GM10847 (cell line): ENCODE data around the gene SLC22A2.

Experiments used
- POLR2A ChIP-seq: IDR thresholded peaks from 2 replicates; pipeline ENCODE4 v1.6.1; 2011; ENCODE audit not compliant: insufficient read length; ENCODE audit errors: extremely low read depth

SLC22A2 gene

DNA sequence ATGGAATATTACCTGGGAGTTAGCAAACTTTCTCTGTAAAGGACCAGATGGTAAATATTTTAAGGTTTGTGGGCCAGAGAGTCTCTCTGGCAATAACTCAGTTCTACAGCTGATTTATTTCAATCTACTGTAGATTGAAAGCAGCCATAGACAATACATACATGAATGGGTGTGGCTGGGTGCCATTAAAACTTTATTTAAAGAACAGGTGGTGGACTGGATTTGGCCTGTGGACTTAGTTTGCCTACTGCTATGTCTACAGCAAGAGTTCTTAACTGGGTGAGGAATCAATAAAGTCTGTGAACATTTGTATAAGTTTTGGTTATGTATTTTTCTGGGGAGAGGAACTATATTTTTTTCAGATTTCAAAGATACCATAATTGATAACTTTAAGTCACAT lies 55.1 kb downstream of the SLC22A2 start:
- TF ChIP-seq POLR2A: no peak

DNA sequence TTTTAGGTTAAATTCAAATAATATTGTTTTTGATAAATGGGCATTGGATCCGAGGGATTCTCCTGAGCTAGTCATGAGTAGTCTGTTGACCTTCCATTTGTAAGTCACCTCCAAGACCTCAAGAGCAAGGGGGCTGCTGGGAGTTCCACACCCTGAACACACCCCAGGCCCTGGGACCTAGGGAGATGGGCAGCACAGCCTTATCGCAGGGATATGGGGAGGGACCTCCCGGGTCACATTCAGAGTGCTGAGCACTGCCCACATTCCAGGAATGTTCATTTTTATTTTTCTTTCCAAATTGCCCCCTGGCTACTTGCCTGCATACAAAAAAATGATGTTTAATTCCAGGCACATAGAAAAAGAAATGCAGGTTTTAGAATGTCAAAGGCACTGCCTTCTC lies 55.5 kb downstream of the SLC22A2 start:
- no peak for TF ChIP-seq POLR2A

DNA sequence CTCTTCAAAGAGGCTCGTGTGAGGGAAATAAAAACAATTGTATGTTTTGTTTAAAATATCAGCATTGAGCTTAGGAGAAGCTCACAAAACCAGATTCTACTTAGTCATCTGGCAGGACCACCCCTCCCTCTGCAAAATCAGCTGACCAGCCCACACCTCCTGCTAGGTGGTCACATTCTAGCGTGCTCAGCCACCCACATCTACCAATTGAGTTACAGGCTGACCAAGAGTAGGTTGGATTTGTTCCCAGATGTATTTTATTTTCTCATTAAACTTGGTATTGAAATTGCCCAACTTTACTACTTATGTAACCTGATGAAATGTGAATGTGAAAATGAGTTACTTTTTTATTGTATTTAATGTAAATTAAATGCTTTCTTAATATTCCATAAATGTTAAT lies 56.2 kb downstream of the SLC22A2 start:
- no peak for TF ChIP-seq POLR2A

DNA sequence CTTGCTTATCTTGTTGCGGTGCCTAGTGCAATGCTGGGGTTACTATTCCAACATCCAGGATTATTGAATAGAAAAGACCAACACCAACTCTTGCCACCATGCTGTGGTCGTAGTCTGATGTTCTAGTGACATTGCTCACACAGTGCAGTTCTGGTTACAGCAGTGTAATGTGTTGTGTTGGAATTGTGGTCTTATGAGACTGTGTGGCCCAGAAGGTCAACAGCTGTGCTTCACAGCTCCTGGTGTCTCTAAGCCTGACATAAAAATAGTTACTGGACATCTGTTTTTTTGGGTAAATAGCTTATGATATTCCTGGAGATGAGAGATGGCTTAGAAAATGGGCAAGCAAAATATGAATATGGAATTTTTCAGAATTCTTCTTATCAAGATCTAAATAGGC lies 57.6 kb downstream of the SLC22A2 start:
- no peak for TF ChIP-seq POLR2A

DNA sequence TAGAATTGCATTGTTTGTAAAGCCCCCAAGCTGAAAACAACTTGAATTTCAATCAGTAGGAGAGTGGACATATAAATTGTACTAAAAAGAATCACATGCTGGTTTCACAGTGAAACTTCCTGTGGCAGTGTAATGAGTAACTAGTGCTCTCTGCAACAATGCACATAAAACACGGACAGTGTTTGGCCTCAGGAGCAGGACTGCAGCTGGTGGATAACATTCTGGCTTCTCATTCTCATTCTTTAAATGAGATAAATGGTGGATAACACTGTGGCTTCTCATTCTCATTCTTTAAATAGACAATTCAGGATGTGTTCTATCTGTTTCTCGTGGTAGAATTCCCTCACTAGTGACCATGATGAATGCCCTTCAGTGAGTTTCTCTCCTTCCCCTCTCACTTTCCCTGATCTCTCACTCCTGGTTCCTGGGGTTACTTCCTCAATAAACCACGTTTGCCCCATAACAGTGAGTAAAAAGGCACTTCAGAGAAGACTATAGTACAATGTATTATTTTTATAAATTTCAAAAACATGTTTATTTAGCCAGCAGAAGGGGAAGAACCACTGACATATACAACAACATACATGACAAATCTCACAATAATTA lies 59.9 kb downstream of the SLC22A2 start:
- TF ChIP-seq POLR2A: no peak

DNA sequence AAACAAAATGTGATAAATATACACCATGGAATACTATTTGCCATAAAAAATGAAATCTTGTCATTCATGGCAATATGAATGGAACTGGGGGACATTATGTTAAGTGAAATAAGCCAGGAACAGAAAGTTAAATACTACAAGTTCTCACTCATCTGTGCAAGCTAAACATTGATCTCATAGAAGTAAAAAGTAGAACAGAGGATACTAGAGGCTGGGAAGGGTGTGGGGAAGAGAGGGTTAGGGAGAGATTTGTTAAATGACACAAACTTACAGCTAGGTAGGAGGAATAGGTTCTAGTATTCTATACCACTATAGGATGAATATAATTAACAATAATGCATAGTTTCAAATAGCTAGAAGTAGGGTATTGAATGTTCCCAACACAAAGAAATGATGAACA lies 61.0 kb downstream of the SLC22A2 start:
- TF ChIP-seq POLR2A: no peak

DNA sequence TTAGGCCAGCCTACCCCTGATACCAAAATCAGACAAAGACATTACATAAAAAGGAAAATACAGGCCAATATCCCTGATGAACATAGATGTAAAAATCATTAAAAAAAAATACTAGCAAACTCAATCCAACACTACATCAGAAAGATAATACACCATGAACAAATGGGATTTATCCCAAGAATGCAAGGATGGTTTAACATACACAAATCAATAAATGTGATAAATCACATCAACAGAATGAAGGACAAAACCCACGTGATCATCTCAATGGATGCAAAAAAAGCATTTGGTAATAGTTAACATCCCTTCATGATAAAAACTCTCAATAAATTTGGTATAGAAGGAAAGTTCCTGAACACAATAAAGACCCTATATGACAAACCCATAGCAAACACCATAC lies 63.8 kb downstream of the SLC22A2 start:
- no peak for TF ChIP-seq POLR2A

DNA sequence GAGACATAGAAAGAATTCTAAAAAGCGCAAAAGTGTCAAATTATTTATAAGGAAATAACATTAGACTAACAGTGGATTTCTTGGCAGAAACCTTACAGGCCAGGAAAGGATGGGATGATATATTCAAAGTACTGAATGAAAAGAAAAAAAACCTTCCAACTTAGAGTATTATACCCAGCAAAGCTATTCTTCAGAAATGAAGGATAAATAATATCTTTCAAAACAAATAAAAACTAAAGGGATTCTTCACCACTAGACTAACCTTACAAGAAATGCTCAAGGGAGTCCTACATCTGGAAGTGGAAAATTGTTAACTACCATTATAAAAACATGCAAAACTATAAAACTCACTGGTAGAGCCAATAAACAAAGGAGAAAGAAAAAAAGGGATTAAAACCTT lies 65.8 kb downstream of the SLC22A2 start:
- TF ChIP-seq POLR2A: no peak

DNA sequence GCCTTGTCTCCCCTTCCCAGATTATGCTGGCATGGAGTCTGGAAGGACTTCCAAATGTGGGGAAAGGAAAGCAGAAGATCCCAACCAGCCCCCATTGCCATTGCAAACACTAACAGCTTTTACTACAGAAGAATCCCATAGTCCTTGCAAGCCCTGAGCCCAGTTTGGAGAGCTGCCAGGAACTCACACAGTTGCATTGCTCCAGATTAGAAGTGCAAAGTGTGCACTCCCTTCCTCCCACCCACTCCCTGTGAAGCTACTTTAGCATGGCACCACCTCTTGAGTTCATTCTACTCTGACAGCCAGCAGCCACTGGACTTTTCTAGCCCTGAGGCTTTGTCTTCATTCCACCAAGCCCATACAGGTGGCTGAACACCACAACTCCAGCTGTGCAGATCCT lies 67.6 kb downstream of the SLC22A2 start:
- TF ChIP-seq POLR2A: no peak

DNA sequence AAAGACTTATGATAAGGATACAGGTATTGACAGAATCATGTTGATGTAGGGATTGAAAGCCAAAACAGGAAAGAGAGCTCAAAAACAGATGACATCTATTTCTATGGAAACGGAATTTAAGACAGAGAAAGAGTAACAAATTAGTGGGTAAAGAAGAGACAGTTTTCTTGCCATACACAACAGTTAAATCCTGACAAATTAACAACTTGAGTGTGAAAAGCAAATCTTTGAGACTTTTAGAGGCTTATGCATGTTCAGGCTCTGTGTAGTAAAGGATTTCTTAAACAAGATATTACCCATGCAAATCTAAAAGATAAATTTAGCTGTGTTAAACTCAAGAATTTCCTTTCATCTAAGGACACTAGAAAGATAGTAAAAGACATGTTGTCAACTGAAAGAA lies 68.5 kb downstream of the SLC22A2 start:
- no peak for TF ChIP-seq POLR2A

DNA sequence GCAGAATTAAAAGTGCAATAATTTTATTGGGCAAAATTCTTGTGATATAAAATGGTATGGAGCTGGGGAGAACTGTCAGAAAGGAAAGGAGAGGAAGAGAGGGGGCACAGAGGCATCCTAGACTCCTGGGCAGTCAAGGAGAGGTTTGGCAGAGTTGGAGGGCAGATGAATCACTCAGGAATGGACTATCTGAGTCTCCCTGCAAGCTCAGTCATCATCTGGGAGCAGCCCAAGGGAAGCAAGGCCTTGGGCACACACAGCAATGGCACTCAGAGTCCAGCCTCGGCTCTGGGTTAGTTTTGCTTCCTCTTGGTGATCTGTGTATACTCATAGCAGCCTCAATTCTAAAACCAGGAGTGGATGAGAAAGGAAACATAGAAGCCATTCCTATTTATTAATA lies 69.8 kb downstream of the SLC22A2 start:
- no peak for TF ChIP-seq POLR2A

DNA sequence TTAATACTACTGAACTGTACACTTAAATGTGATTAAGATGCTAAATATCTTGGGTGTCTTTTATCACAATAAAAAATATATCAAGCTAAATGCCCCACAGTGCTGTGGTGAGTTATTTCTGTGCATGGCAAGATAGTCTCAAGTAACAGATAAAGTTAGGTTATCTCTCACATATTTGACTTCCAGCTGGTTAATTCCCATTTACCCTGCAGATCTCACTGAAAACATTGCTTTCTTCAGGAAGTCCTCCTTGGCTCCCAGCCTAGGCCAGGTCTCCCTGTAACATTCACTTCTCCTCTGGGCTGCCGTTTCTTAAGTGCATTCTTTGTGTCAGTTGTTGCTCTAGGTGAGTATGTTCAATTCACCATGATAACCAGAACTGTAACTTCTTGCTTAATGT lies 77.9 kb downstream of the SLC22A2 start:
- no peak for TF ChIP-seq POLR2A

DNA sequence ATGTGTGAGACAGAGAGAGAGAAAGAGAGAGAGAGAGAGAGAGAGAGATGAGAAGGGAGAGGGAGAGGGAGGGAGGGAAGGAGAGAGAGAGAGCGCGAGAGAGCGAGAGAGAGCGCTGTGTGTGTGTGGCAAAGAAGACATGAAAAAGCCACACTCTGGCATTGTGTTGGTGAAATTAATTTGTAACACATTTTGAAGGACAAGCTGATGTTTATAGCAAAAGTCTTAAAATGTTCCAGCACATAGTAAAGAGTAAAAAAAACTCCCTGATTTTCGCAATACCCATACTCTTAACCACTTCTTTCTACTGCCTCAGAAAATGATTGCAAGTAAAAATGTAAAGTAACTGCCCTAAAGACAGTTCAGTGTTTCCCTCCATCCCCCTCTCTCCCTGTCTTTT lies 80.3 kb downstream of the SLC22A2 start:
- TF ChIP-seq POLR2A: no peak

DNA sequence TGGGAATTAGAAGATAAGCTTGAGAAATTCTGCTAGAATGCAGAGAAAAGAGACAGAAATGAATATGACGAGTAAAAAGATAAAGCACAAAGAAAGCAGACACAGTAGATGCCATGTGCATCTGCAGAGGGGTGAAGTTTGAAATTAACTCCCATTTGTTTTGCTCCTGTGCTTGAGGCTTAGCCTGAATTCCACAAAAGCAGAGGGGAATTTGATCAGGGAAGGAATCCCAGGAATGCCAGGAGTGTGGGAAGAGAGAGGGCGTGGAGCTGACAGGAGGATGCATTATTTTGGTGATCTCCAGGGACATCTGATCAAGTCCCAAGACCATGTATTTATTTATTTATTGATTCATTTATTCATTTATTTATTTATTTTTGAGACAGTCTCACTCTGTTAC lies 81.4 kb downstream of the SLC22A2 start:
- TF ChIP-seq POLR2A: no peak

DNA sequence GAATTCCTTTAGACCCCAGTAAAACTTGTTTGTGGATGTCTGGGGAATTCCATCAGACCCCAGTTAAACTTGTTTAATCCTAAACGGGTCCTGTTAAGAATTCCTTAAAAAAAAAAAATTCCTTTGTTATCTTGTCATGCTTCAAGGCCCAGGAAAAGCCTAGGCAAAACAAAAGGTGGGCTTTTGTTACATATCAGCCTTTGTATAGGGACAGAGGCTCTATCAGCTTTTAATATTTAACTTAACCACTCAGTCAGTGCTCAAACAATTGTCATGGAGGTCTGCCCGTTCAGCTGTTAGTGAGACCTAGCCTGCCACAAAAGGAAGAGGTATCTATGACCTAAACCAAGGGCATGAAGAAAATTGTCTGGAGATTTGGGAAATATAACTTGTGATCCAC lies 83.9 kb downstream of the SLC22A2 start:
- TF ChIP-seq POLR2A: no peak

DNA sequence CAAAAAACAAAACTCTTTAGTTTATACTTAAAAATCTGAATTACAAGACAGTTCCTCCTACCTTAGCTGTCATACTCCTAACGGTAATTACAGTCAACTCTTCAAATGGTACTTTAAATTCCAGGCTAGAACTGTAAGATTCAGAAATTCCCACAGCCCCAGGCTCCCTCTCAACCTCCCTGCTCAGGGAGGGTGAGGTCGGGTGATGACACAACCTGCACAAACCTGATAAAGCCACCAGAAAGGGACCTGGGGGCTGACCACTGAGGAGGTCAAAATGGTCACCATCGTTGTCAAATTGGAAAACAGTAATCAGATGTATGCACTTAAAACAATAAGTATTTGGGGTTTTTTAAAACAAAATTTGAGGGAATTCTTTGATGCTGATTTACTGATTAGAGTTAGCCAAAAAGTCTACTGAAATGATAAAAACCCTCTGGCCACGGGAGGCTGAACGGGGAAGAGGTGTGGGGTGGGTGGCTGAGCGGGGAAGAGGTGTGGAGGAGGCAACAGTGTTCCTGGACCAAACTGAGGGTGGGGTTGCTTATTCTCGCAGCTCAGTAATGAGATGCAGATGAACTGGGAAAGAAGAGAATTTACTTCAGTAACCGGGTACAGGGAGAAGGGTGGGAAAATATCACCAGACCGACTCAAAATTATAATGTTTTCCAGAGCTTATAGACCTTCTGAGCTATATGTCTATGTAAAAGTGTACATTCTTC lies 84.7 kb downstream of the SLC22A2 start:
- TF ChIP-seq POLR2A: no peak

DNA sequence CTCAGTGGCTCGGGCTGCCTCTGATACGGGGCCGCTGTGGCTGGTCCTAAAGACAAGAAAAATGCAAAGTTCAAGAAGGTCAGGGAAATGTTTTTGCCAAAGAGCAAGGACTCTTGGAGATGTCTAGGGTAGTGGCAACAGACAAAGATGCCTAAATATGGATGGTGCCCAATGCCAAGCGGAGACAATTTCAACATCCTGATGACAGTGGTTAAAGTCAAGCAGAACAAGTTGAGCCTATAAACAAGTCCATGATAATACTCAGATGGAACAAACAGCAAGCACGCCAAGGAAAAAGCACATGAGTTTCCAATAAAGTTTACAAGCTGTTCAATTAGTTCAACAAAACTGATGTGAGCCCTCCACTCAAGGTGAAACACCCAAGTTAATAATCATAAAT lies 85.9 kb downstream of the SLC22A2 start:
- no peak for TF ChIP-seq POLR2A

DNA sequence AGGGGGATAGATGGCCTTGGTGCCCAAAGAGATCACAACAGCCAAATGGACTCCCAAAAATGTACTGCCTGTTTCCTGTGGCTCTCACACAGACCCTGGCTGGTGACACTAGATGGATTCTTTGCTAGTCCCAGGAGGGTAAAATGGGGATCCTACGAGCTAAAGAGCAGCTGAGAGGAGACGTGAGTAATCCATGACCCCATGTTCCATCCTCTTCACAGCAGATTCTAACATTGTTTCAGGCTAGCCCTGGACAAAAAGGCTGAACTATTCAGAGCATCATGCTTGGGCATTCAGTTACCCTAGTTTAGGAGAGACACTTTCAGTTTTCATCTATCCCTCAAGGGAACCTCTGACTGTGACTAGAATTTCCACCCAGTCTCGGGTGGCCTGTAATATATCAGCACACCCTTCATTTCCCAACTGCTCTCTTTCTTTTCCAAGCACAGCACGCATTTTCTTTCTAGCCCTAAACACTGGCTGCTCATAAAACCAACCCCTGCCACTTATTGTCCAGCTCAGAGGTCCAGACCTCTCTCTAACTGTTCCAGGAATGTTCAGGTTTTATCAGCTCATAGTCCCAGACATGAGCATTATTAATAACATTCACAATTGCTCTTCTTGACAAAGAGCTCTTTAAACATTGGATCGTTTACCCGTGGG lies 88.5 kb downstream of the SLC22A2 start:
- no peak for TF ChIP-seq POLR2A
